Hepatic stellate cell (primary cell): ENCODE results near the gene AP4B1.

Source experiments
- DNase-seq: peaks from one replicate; pipeline ENCODE4 v3.0.0; 2011; ENCODE audit warnings: low spot score

The AP4B1 gene

DNA sequence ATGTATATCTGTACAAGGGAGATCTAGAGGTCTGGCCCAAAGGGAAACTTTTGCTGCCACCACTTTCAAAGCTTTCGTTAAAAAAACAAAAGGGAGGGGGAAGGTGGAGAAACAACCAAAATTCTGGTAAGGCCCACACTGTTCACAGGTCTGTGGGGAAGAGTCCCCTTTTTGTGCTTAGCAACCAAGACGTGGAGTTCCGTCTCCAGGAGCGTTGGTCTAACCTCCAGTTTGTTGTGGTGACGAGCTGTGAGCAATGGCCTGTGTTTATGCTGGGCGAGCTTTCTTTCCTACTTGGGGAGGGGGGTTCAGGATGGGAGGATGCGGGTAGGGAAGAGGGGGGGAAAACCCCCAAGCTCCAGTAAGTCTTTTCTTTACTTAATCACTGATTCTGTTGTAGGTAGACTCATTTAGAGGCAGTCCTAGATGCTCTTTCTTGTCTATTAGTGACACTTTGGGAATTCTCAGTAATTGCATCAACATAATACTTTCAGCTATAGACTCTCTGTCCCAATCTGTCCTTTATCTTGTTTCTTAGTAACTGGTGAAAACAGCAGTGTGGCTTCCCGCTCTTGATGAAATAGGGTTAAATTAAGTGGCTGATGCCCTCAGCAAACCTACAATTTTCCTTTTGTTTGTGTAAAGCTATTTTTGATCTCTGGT lies 26.0 kb upstream of the AP4B1 start:
- DNase-seq, result peak; percentile 50

DNA sequence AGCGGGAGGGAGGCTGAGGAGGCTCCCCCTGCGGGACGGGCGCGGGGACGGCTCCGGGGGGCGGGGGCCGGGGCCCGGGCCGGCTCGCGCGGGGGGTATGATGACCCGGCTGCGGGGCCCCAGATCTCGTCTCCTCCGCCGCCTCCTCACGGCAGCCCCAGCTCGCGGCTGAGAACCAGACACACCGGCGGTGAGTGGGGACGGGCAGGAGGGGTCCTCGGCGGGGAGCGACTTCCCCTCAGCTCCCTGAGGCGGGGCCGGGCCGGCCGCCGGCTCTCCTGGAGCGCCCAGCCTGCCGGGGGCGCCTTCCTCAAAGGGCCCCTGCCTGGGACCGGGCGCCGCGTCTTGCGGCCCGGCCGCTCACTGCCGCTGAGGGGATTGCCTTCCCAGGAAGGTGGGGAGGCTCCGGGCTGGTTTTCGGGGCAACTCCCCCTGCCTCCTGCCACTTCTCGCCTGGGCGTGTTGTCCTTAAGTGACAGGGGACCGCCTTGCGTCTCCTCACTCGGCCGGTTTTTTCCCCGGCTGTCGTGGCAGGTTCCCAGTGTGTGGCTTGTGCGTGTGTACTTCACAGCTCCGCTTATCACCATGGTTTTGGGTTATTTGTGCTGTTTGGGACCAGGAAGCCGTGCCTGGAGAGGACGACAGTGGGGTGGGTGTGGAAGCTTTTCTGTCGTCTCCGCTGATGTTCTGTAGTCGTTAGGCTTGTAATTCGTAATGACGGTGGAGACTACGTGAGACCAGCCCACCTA lies 25.3 kb upstream of the AP4B1 start:
- DNase-seq, result peak; percentile 30

- peak; percentile 81 for DNase-seq
These were observed 24.5 kb upstream of the AP4B1 start, which contains the start of gene HIPK1 for GRCh38 chr1:113928941-113929749. TSS of gene HIPK1 (plus strand) at chr1:113929324.

- peak; percentile 25 for DNase-seq
These were observed 23.8 kb upstream of the AP4B1 start for GRCh38 chr1:113928187-113928930.

- DNase-seq, result no peak
These were observed 19.9 kb upstream of the AP4B1 start for GRCh38 chr1:113924473-113924872.

DNA sequence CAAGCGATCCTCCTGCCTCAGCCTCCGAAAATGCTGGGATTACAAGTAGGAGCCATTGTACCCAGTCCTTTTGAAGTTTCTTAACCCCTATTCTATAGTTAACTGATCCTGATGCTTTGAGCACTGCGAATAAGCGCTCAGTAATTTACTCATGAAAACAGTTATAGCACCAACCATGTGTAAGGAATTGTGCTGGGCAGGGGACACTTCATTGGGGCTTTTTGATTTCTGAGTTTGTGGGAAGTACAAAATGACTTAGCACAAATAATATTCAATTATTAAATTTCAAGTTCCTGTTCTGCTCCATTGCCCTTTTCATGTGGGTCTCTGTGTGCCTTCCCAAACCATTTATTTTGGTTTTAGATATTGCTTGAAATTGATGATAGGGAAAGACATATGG lies 18.4 kb upstream of the AP4B1 start:
- no peak for DNase-seq

GRCh38 chr1:113918243-113918642 lies 13.6 kb upstream of the AP4B1 start:
- no peak for DNase-seq

DNA sequence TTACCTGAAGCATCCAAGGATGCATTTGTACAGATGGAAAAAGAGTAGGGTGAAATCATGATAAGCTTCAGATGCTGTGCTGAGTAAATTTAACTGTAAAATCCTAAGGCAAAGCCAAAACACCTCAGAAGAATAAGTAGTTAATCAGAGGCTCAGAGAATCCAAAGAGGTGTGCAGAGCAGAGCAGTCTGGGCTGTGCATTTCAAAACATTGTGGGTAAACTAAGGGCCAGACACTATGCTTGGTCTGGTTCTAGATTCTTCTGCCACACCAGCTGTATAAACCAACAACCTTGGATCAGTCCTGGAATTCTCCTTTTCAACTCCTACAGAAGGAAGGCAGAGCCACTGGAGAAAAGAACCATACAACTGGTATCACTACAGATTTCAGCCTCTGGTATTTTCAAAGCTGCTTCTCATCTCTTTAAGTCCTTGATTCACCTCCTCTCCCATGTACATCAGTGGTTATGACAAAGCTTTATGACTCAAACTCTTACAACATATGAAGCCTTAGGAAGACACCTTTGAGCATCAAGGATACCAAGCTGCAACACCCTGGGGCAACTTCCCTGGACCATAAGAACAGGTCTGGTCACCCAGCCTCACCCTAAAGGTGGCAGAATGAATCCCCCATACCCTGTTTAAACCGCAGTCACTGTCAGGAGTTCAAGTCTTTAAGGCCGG lies 12.9 kb upstream of the AP4B1 start:
- no peak for DNase-seq

DNA sequence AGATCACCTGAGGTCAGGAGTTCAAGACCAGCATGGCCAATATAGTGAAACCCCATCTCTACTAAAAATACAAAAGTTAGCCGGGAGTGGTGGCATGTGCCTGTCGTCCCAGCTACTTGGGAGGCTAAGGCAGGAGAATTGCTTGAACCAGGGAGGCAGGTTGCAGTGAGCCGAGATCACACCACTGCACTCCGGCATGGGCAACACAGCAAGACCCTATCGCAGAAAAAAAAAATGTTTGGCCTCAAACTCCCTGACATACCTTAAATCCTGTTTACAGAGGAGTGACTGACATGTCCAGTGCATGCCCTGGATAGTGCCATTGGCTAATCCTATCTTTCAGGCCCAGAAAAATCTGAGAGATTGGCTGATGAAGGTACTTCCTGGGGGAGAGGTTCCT lies 12.4 kb upstream of the AP4B1 start:
- DNase-seq, result no peak

- DNase-seq, result no peak
These were observed 9.5 kb upstream of the AP4B1 start for GRCh38 chr1:113913887-113914664.

GRCh38 chr1:113913312-113913668 lies 8.7 kb upstream of the AP4B1 start:
- no peak for DNase-seq

DNA sequence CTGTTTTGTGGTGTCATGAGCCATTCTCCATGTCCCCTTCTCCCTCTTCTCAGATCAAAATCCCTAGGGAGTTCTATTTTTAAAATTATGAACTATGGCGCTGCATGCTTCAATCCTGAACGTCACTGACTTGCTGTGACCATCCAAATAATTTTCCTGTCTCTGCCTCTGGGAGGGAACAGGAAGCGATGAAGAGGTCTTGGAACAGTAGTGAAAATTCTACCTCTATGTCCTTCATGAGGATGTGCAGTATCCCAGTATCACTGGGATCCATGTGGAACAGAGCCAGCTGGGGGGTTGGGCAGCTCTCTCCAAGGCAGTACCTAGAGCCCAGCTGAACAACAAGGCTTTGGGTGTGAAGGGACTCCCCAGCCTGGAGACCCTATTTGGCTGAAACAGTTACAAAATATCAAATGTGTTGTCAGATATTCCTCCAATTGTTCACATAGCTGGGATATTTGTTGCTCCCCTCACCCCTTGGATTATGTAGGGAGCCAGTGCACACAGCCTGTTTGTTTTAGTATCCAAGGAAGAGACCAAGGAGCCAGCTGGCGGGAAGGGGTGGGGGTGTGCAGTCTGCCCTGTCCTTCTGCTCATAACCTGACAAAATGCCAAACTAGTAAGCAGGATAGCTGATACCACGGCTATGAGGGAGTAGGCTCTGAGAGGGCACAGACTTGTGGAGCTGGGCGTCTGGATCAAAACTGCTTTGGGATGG lies 8.2 kb upstream of the AP4B1 start:
- peak; percentile 72 for DNase-seq

GRCh38 chr1:113905435-113905861 lies 849 bp upstream of the AP4B1 start:
- no peak for DNase-seq

DNA sequence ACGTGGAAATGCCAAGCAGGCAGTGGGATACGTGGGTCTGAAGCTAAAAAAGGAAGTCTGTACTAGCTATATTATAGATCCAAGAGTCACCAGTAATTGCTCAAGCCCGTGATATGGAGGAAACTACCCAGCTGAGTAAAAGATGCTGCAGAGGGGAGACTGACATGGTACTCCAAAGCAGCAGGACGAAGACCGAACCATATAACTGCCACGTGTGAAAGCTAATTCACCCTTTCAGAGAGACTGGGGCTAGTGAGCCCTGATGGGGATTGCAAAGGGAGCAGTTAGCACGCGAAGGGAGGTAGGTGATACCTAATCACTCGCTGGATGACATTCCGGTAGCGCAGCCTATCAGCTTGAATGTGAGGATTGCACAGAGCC lies 316 bp downstream of the AP4B1 start:
- DNase-seq, result peak; percentile 50

DNA sequence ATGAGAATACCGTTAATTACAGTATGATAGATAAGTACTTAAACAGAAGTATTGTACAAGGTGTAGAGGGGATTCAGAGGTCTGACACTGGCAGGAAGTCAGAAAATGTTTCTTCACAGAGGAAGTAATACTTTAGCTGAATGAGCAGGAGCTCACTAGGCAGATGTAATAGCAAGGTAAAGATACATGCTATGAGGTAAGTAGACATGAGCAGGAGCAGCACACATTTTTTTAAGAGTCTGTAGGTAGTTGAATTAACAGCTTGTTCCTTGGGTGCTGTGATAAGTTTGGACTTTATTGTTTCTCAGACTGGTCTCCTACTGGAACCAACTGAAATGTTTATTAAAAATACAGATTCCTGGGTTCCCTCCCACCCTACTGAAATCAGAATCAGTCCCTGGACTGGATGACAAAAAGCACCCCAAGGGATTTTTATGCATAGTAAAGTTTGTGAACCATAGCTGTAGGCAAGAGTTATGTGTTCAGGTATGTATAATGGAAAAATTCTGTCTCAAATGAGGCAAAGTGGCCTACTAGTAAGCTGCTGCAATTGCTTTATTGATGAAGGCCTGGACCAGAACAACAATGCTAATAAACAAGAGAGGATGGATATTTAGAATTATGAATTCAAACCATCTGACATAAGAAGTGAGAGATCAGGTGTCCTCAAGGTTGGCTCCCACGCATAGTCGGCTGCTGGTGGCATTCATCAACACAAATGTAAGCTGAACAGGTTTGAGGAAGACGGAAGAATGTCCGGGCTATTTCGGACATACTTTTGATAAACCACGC lies 902 bp downstream of the AP4B1 start:
- DNase-seq, result no peak

- DNase-seq, result no peak
These were observed 3.4 kb downstream of the AP4B1 start for GRCh38 chr1:113901191-113901590.

DNA sequence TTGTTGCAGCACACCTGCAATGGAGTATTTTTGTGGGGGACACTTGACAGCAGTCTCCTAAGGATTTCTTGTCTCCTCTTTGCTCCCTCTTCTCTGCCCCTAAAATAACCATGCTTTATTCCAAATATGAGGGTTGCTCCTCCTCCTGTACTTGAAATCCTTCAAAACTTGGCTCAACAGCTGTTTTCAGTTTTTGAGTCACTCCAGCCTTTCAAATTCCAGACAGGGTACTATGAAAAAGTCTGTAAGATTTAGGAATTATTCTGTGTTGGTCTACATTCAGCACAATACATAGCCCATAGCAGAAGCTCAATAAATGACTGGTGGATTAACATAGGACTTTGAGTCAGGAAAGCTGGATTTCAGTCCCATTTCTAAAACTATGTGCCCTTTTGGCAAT lies 5.5 kb downstream of the AP4B1 start:
- no peak for DNase-seq

- no peak for DNase-seq
These were observed 6.3 kb downstream of the AP4B1 start for GRCh38 chr1:113898241-113898814.

- DNase-seq, result no peak
These were observed 8.6 kb downstream of the AP4B1 start for GRCh38 chr1:113895961-113896360.
